Measurements from ENCODE around the gene ZNF473. TPM values are rescaled to one million over a fixed set of nuclear protein-coding genes. Genes with fewer than 3 reads are reported as not detected.

Gene ZNF473
- total and polyA plus RNA-seq, 2 donors (not counting 3 experiments of a cell fraction or from before 2014, with no cell fraction given), result 3.8 to 8.7 TPM

DNA sequence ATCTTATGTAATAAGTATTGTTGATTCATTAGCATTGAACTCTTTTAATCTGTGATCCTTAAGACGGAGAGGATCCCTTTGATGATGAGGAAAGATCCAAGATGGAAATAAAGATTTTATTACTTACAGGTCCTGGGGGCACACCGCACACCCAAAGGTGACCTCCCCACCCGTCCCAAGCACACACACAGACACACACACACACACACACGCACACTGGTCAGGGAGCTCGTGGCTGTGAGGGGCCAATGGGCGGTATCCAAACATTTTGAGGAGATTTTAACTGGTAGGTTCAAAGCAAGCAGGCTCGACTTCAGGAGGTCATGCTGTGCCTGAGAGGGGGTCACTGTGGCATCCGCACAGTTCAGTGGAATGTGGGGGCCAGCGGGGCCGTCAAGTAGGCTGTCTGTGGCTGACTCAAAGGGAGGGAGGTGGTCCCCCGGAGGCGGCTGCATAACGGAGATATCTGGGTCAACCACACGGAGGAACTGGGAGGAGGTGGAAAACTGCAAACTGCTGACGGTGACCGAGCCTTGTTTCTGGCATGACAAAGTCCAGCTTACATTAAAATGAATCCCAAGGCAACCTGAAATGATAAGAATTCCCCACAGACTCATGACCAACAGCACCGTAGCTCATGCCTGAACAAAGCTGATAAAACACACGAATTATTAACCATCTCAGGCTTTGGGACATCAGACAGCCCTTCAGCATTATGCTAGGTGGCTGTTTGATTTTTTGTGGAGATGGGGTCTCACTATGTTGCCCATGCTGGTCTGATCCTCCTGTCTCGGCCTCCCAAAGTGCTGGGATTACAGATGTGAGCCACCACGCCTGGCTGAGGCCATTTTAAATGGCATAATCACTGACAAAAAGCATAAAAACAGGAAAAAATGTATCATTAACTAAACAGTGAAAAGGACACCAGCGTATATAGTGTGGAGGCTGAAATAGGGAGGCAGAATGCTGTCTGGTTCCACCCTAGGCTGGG, 43.9 kb upstream of the ZNF473 start:
- FAIRE-seq (no peak), DNase-seq (ENCODE audit: low read depth, low spot score) (no peak)

DNA sequence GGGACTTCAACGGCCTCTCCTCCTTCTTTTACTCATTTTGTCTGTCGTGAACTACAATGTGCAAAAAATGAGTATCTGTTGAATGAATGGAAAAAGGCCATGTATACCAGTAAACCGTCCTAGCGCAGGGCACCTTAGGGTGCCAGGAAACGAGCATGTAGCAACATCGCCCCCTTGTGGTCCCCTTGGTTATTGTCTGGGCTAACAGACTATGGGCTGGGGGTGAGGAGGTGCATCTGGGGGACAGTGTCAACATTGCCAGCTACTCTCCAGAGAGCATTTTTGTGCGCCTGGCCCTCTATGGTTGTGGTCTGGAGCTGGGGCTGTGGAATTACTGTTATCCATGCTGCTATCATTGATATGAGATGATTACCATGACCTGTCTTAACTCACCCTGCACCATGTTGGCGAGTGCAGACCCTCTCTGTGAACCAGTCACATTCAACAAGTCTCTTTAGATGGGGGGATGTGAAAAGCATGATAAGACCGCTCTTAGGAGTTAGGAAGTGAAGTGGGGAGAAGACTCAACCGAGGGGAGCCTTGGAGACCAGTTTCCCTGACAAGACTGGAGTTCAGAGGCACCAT, 42.1 kb upstream of the ZNF473 start:
- H3K4me3 ChIP-seq (replicated peaks in 1 of 3; ENCODE audit: insufficient read depth in 1 of 3, low read depth in 1 of 3, low read length in 3 of 3), result no peak overlapping the region
- no peaks in the 10 kb centered on the region for H3K9me3 ChIP-seq (replicated peaks; ENCODE audit: control insufficient read depth, insufficient read depth, low read length)
- intact Hi-C loops (cut with micrococcal nuclease), result loop anchor here (1.0 kb wide), 1 partner anchor 46 kb away; no protein-coding TSS in a partner anchor
- ChIA-PET POLR2A (no interaction called here), CTCF (interaction anchor here (0.6 to 2.2 kb wide), 7 partner anchors 29 to 51 kb away, joined by 3 to 7 read pairs (median 4); no protein-coding TSS in a partner anchor)
- peaks cover 0 to 3% of the 10 kb centered on the region in 2 experiments for H3K36me3 ChIP-seq (ENCODE audit: control insufficient read depth in 2 of 2, extremely low read depth in 1 of 2, insufficient read depth in 2 of 2, low read length in 2 of 2)
- no peak overlapping the region for H3K9ac ChIP-seq (replicated peaks; ENCODE audit: extremely low read depth, insufficient read depth, low read length)
- FAIRE-seq (peak; percentile 88), DNase-seq (ENCODE audit: low read depth, low spot score) (peak; percentile 38)
- no peak overlapping the region for H3K27ac ChIP-seq (ENCODE audit: insufficient read depth, low read depth, low read length)
- no peak overlapping the region for H3K4me2 ChIP-seq (ENCODE audit: insufficient read depth, low read length)
- dilution Hi-C loops (cut with MboI; ENCODE audit: extremely low pct_ligation_motif_present, low sequenced_read_pairs), result no loop called here
- TF ChIP-seq POLR2A (IDR thresholded peaks at IDR 0.05; ENCODE audit: low read depth, low read length) (no peak), EZH2 (IDR thresholded peaks at IDR 0.05; ENCODE audit: borderline replicate concordance, low read depth, low read length, severe bottlenecking) (no peak), FOS (IDR thresholded peaks at IDR 0.05; ENCODE audit: borderline replicate concordance, insufficient read depth, low read length) (no peak), POLR2AphosphoS5 (IDR thresholded peaks at IDR 0.05; ENCODE audit: insufficient read depth, low read depth, low read length) (peak; percentile 15), JUN (IDR thresholded peaks at IDR 0.05; ENCODE audit: borderline replicate concordance, insufficient read depth, insufficient read length, low read depth) (no peak), GATA2 (IDR thresholded peaks at IDR 0.05; ENCODE audit: insufficient read depth, insufficient read length, low read depth, low read length) (no peak)
- TF ChIP-seq, protein P1, sequence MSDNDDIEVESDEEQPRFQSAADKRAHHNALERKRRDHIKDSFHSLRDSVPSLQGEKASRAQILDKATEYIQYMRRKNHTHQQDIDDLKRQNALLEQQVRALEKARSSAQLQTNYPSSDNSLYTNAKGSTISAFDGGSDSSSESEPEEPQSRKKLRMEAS (IDR thresholded peaks at IDR 0.05; ENCODE audit: insufficient read depth, insufficient read length), result no peak
- TF ChIP-seq, protein P2, sequence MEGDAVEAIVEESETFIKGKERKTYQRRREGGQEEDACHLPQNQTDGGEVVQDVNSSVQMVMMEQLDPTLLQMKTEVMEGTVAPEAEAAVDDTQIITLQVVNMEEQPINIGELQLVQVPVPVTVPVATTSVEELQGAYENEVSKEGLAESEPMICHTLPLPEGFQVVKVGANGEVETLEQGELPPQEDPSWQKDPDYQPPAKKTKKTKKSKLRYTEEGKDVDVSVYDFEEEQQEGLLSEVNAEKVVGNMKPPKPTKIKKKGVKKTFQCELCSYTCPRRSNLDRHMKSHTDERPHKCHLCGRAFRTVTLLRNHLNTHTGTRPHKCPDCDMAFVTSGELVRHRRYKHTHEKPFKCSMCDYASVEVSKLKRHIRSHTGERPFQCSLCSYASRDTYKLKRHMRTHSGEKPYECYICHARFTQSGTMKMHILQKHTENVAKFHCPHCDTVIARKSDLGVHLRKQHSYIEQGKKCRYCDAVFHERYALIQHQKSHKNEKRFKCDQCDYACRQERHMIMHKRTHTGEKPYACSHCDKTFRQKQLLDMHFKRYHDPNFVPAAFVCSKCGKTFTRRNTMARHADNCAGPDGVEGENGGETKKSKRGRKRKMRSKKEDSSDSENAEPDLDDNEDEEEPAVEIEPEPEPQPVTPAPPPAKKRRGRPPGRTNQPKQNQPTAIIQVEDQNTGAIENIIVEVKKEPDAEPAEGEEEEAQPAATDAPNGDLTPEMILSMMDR (IDR thresholded peaks at IDR 0.05; ENCODE audit: extremely low read depth in 1 of 2, insufficient read depth in 1 of 2, low read depth in 1 of 2, low read length in 2 of 2), result peak; percentile 82 to 84
- no peaks in the 10 kb centered on the region for H3K4me1 ChIP-seq (ENCODE audit: control insufficient read depth, extremely low read depth, insufficient read depth, low read length)
- no peaks in the 10 kb centered on the region for H3K27me3 ChIP-seq (ENCODE audit: control insufficient read depth in 2 of 2, insufficient read depth in 2 of 2, low read length in 2 of 2)
- H2AFZ ChIP-seq (ENCODE audit: low read depth, low read length), result no peak overlapping the region
- no peaks in the 10 kb centered on the region for H3K79me2 ChIP-seq (ENCODE audit: control insufficient read depth, insufficient read depth, low read length)
- H4K20me1 ChIP-seq (replicated peaks; ENCODE audit: control insufficient read depth, extremely low read depth, insufficient read depth, low read length), result no peaks in the 10 kb centered on the region
- BruUV-seq (replicated peaks), result no TSS peak
- no peaks in the 10 kb centered on the region for H3K9me1 ChIP-seq (replicated peaks; ENCODE audit: control insufficient read depth, extremely low read depth, insufficient read depth, low read length)

More for the DNA sequence above, 43.9 kb upstream of the ZNF473 start:
- H3K9me3 ChIP-seq (replicated peaks; ENCODE audit: control insufficient read depth, insufficient read depth, low read length), result no peaks in the 10 kb centered on the region
- H3K27me3 ChIP-seq (ENCODE audit: control insufficient read depth in 2 of 2, insufficient read depth in 2 of 2, low read length in 2 of 2), result no peaks in the 10 kb centered on the region
- H4K20me1 ChIP-seq (replicated peaks; ENCODE audit: control insufficient read depth, extremely low read depth, insufficient read depth, low read length), result no peaks in the 10 kb centered on the region
- H3K9ac ChIP-seq (replicated peaks; ENCODE audit: extremely low read depth, insufficient read depth, low read length), result no peak overlapping the region
- H3K36me3 ChIP-seq (ENCODE audit: control insufficient read depth in 2 of 2, extremely low read depth in 1 of 2, insufficient read depth in 2 of 2, low read length in 2 of 2), result peaks cover 0 to 3% of the 10 kb centered on the region in 2 experiments
- H3K4me3 ChIP-seq (replicated peaks in 1 of 3; ENCODE audit: insufficient read depth in 1 of 3, low read depth in 1 of 3, low read length in 3 of 3), result no peak overlapping the region
- no TSS peak for BruUV-seq (replicated peaks)
- no peak overlapping the region for H3K27ac ChIP-seq (ENCODE audit: insufficient read depth, low read depth, low read length)
- no peak for TF ChIP-seq POLR2AphosphoS5 (IDR thresholded peaks at IDR 0.05; ENCODE audit: insufficient read depth, low read depth, low read length)
- TF ChIP-seq, protein P1 (IDR thresholded peaks at IDR 0.05; ENCODE audit: insufficient read depth, insufficient read length), result no peak
- TF ChIP-seq JUN (IDR thresholded peaks at IDR 0.05; ENCODE audit: borderline replicate concordance, insufficient read depth, insufficient read length, low read depth), result no peak
- TF ChIP-seq FOS (IDR thresholded peaks at IDR 0.05; ENCODE audit: borderline replicate concordance, insufficient read depth, low read length), result no peak
- TF ChIP-seq POLR2A (IDR thresholded peaks at IDR 0.05; ENCODE audit: low read depth, low read length), result no peak
- no peaks in the 10 kb centered on the region for H3K9me1 ChIP-seq (replicated peaks; ENCODE audit: control insufficient read depth, extremely low read depth, insufficient read depth, low read length)
- H3K4me2 ChIP-seq (ENCODE audit: insufficient read depth, low read length), result no peak overlapping the region
- no peak overlapping the region for H2AFZ ChIP-seq (ENCODE audit: low read depth, low read length)
- intact Hi-C loops (cut with micrococcal nuclease) (no loop called here), dilution Hi-C loops (cut with MboI; ENCODE audit: extremely low pct_ligation_motif_present, low sequenced_read_pairs) (no loop called here)
- H3K79me2 ChIP-seq (ENCODE audit: control insufficient read depth, insufficient read depth, low read length), result no peaks in the 10 kb centered on the region
- POLR2A ChIA-PET, result no interaction called here
- no peaks in the 10 kb centered on the region for H3K4me1 ChIP-seq (ENCODE audit: control insufficient read depth, extremely low read depth, insufficient read depth, low read length)
- CTCF ChIA-PET, result interaction anchor here (1.3 to 2.5 kb wide), 3 partner anchors 28 to 154 kb away, joined by 4 to 5 read pairs (median 4); no protein-coding TSS in a partner anchor
